HL-60 (cell line): ENCODE results near the gene CIAO3.

Experiments
- CTCF ChIP-seq: IDR thresholded peaks from one replicate; pipeline ENCODE4 v1.5.1; 2011; ENCODE audit warnings: low read length, control low read depth, inconsistent platforms; ENCODE audit not compliant: insufficient read depth
- GABPA ChIP-seq: IDR thresholded peaks from 2 replicates; pipeline ENCODE4 v1.6.1; 2012; ENCODE audit warnings: low read depth

- TF ChIP-seq GABPA (no peak), CTCF (no peak)
These were observed 18.5 kb upstream of the CIAO3 start for GRCh38 chr16:759110-759910.
